ENCODE data around the gene ST6GAL1. TPM values are rescaled to one million over a fixed set of nuclear protein-coding genes. Genes with fewer than 3 reads are reported as not detected.
A peak's percentile ranks its signal among the peaks of the same experiment; 100 is the strongest.

ST6GAL1 gene
- total and polyA plus RNA-seq, 2 of the 13 experiments (the other 11 are each of a cell fraction or from before 2014, with no cell fraction given): 79.9 to 164 TPM

GRCh38 chr3:187072511-187072910, 142.2 kb downstream of the ST6GAL1 start:
- CTCF ChIA-PET (ENCODE audit: low intra/inter-chr PET ratio, low total read pairs): no interaction called here
- WGBS (ENCODE audit: low lambda C conversion rate): 75% methylated on average over 5 of the region's 5 CpGs
- in situ Hi-C loops (cut with HindIII; ENCODE audit: extremely low pct_ligation_motif_present, low pct_unique_long_range_greater_than_20kb) (no loop called here), intact Hi-C loops (cut with micrococcal nuclease; ENCODE audit: unreplicated experiment) (no loop called here)
- H3K4me3 ChIP-seq (replicated peaks in 1 of 3; ENCODE audit: insufficient read depth in 1 of 3, low read depth in 2 of 3, low read length in 3 of 3): no peak overlapping the region
- peak; percentile 54 for ATAC-seq
- H3K4me1 ChIP-seq (ENCODE audit: insufficient read depth, low read length): peaks cover 43% of the 10 kb centered on the region
- H3K9ac ChIP-seq (ENCODE audit: insufficient read depth, low read depth, low read length): no peak overlapping the region
- no TSS peak for BruUV-seq (replicated peaks)
- H3K79me2 ChIP-seq (ENCODE audit: insufficient read depth, low read length): peaks cover 14% of the 10 kb centered on the region
- POLR2A ChIA-PET: no interaction called here
- FAIRE-seq: no peak
- DNase-seq (ENCODE audit: low spot score): no peak
- no peak overlapping the region for H2AFZ ChIP-seq (ENCODE audit: low read length)
- H3K36me3 ChIP-seq (replicated peaks in 1 of 2; ENCODE audit: control insufficient read depth in 1 of 2, insufficient read depth in 2 of 2, low read length in 2 of 2): peaks cover 51 to 88% of the 10 kb centered on the region in 2 experiments
- TF ChIP-seq MAFK (conservative IDR thresholded peaks at IDR 0.05 in 1 of 2, IDR thresholded peaks at IDR 0.05 in 1 of 2; ENCODE audit: low read length in 2 of 2) (peak; percentile 28 to 53; a peak in 1 of 4 replicates), ISL2 (CRISPR knock-in tag; IDR thresholded peaks at IDR 0.05) (no peak), ZBTB25 (CRISPR knock-in tag; IDR thresholded peaks at IDR 0.05) (no peak), BATF2 (CRISPR knock-in tag; IDR thresholded peaks at IDR 0.05) (no peak), MAFF (IDR thresholded peaks at IDR 0.05; ENCODE audit: low read depth, low read length) (peak; percentile 27; the same call in 1 of the 2 replicates), ZNF101 (CRISPR knock-in tag; IDR thresholded peaks at IDR 0.05; ENCODE audit: borderline replicate concordance, low read depth) (no peak), ZNF225 (CRISPR knock-in tag; IDR thresholded peaks at IDR 0.05) (no peak), ZMYM4 (CRISPR knock-in tag; IDR thresholded peaks at IDR 0.05) (no peak), SP4 (CRISPR knock-in tag; IDR thresholded peaks at IDR 0.05) (no peak), NR0B2 (CRISPR knock-in tag; IDR thresholded peaks at IDR 0.05) (no peak), PAWR (CRISPR knock-in tag; IDR thresholded peaks at IDR 0.05; ENCODE audit: borderline replicate concordance) (no peak), ZNF550 (CRISPR knock-in tag; IDR thresholded peaks at IDR 0.05; ENCODE audit: borderline replicate concordance) (no peak), ZNF30 (CRISPR knock-in tag; IDR thresholded peaks at IDR 0.05) (no peak), CENPT (CRISPR knock-in tag; IDR thresholded peaks at IDR 0.05; ENCODE audit: low read depth) (no peak)
- TF ChIP-seq, protein P1, sequence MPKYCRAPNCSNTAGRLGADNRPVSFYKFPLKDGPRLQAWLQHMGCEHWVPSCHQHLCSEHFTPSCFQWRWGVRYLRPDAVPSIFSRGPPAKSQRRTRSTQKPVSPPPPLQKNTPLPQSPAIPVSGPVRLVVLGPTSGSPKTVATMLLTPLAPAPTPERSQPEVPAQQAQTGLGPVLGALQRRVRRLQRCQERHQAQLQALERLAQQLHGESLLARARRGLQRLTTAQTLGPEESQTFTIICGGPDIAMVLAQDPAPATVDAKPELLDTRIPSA (CRISPR knock-in tag; IDR thresholded peaks at IDR 0.05; ENCODE audit: borderline replicate concordance): no peak
- TF ChIP-seq, protein P2, sequence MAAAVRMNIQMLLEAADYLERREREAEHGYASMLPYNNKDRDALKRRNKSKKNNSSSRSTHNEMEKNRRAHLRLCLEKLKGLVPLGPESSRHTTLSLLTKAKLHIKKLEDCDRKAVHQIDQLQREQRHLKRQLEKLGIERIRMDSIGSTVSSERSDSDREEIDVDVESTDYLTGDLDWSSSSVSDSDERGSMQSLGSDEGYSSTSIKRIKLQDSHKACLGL (CRISPR knock-in tag; IDR thresholded peaks at IDR 0.05): no peak
- H4K20me1 ChIP-seq (ENCODE audit: insufficient read depth, low read length): peaks cover 13% of the 10 kb centered on the region
- no peaks in the 10 kb centered on the region for H3K9me3 ChIP-seq (ENCODE audit: low read length)
- no peaks in the 10 kb centered on the region for H3K27me3 ChIP-seq (ENCODE audit: control insufficient read depth in 1 of 2, insufficient read depth in 2 of 2, low read length in 2 of 2)
- H3K27ac ChIP-seq (ENCODE audit: extremely low read length, insufficient read depth, low read length): peak overlapping the region; percentile 21
- no peak overlapping the region for H3K4me2 ChIP-seq (ENCODE audit: low read depth, low read length)

All from HepG2 (cell line).